Middle frontal gyrus (tissue), 1 donor: ENCODE data around the gene PLVAP.
"Not testable (repeated sequence)": the region's sequence is repeated elsewhere in the genome, so short reads cannot be mapped to it uniquely, and the experiment has no call there.

Experiments used
- DNase-seq: peaks from one replicate; pipeline ENCODE4 v3.0.0-alpha.2; 2015; ENCODE audit warnings: low spot score; ENCODE audit errors: extremely low spot score

Gene PLVAP

GRCh38 chr19:17402982-17403855 lies 26.1 kb upstream of the PLVAP start:
- no peak for DNase-seq

- DNase-seq, result no peak
These were observed 24.5 kb upstream of the PLVAP start for GRCh38 chr19:17401628-17402027.

- no peak for DNase-seq
These were observed 21.9 kb upstream of the PLVAP start for GRCh38 chr19:17398902-17399527.

- no peak for DNase-seq
These were observed 17.8 kb upstream of the PLVAP start for GRCh38 chr19:17394891-17395415.

DNA sequence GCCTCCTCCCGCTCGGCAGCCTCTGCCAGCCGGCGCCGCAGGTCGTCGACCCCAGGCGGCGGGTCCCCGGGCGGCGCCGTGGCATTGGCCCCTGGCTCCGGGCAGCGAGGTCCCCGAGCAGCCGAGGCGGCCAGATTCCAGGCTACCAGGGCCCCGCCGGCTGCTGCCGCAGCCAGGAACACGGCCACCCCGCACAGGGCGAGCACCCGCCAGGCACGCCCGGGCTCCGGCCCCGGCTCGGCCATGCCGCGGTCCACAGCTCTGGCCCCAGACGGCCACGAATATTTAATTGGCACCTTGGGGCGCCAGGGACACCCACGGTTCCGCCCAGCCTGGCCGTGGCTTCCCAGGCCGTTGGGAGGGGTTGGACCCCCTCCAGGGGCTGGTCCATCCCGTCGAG lies 16.8 kb upstream of the PLVAP start, which contains the start of gene CCDC194:
Gene CCDC194, minus strand, starts transcription at position 283 of the 400 bp plus-strand sequence. Its CDS starts 38 bp downstream, at position 245.
- DNase-seq, result no peak

GRCh38 chr19:17393002-17393401 lies 15.9 kb upstream of the PLVAP start:
- DNase-seq, result no peak

DNA sequence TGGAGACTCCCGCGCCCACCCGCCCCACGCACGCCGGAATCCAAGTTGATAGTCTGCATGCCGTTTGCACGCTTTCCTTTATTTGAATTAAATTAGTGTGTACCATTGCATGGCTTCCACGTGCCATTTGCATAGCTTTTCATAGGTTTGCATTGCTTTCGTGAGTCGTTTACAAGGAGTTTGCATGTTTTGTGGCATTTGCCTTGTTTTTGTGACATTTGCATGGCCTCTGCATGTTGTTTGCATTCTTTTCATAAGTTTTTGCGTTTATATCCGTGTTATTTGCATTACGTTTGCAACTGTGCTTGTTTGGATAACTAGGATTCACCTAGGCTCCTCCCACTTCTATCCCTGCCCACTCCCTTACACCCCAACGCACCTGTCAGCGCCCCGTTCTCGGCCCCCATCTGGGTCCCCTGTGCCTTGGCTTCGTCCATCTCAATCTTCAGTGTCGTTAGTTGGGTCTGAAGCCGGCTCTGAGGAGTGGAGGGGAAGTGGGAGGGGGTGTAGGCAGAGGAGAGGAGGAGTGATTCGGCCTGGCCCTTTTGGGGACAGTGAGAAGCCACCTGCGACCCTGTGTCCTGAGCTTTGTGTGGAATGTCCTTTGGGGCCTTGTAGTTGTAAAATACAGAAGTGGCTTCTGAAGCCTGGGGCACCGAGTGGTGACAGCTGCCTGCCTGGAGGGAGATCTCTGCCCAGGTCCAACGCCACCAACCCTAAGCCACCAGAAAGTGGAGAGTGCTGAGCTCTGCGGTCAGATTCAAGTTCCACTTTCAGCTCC lies 14.4 kb upstream of the PLVAP start:
- DNase-seq, result no peak

- DNase-seq, result peak; percentile 64
These were observed 13.7 kb upstream of the PLVAP start for GRCh38 chr19:17390665-17391370.

- no peak for DNase-seq
These were observed 13.0 kb upstream of the PLVAP start for GRCh38 chr19:17389957-17390664.

DNA sequence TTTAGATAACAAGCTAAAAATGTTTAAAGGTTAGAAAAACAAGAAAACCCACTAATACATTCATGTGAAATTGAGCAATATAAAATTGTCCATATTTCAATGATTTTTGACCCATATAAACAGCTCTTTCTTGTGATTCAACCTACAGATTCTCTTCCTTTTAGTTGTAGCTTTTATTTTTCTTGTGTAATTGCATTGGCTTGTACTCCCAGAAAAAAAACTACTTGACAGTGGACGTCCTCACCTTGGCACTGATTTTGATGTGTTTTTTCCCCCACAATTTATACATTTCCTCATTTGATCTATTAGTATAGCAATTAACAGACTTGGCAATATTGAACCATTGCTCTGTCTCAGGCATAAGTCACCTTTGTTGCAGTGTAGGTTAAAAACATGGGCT lies 12.1 kb upstream of the PLVAP start:
- DNase-seq, result no peak

DNA sequence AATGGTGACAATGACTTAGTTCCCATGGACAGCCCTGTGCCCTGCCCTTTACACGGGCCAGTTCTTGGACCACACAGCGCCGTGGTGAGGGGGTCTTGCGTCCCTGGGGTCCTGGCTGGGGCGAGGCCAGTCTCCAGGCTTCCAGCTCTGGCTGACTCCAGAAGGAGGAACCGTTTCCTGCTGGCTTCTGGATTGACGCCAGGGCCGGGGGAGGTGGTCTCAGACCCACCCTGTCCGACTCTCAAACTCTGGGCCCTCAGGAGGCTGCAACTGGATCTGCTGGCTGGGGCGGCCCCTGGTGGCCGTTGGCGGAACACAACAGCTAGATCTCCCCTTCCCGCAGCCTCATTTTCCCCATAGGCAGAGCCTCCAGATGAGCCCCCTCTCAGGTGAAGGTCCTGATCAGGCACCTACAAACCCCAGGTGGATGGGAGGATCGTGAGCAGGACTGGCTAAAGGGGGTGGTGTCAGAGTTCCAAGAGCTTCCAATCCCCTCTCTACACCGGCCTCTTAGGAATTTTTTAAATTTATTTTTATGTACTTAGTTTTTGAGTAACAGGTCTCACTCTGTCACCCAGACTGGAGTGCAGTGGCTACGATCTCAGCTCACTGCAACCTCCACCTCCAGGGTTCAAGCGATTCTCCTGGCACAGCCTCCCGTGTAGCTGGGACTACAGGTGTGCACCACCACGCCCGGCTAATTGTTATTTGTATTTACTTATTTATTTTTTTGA lies 8.9 kb upstream of the PLVAP start:
- no peak for DNase-seq

DNA sequence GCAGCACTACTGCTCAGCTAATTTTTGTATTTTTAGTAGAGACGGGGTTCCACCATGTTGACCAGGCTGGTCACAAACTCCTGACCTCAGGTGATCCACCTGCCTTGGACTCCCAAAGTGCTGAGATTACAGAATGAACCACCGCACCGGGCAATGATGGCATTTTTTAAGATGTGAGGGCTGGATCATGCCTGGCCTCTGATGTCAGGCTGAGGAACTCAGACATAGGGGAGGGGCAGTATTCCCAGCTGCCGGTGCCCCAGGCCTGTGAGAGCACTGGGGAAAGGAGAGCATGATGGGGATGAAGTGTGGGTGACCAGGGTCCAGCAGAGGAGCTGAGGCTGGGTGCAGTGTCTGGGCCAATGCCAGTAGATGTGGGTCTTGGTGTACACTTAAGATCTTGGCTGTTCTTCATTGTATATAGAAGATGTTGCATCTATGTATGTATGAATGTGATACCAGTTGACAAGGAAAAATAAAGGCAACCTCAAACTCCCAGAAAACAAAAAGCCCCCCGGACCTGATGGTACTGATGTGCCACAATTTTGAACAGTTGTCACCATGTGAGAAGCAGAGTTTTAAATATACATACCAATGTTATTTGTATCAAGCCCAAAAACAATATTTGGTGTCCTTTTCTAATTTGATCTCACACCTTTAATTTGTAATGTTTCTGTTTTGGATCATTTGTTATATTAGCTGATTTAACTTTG lies 3.4 kb upstream of the PLVAP start:
- DNase-seq, result no peak

DNA sequence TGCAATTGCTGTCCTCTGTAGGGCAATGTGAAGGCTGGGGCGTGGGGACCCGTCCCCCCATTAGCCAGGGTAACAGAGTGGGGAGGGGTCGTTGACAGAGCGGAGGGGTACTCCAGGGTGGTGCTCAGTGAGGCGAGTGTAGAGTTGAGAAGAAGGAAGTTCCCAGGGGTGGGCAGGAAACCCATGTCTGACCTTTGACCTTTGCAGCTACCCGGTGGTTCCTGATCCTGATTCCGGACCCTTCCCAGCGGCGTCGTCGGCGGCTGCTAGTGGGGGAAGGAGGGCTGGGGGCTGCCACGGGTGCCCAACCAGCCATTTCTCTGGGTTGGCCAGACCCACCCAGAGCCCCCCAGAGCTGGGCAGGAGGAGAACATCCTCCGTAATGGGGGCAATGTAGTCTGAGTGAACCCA lies 2.1 kb upstream of the PLVAP start:
- DNase-seq, result no peak

DNA sequence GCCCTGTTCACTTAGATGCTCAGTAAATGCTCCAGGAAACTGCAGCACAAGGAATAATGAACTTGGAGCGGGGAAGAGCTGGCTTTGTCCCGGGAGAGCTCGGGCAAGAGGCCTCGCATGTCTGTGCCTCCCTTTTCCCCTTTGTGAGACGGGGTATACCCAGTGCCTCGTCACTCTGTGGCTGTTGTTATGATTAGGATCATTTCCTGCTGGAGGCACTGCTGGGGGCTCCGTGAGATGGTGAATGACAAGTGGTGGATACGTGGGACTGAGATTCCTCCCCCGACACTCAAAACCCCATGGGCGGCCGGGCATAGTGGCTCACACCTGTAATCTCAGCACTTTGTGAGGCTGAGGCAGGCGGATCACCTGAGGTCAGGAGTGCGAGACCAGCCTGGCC lies 1.1 kb upstream of the PLVAP start:
- no peak for DNase-seq

- peak; percentile 66 for DNase-seq
These were observed 7.0 kb downstream of the PLVAP start for GRCh38 chr19:17370026-17370587.

DNA sequence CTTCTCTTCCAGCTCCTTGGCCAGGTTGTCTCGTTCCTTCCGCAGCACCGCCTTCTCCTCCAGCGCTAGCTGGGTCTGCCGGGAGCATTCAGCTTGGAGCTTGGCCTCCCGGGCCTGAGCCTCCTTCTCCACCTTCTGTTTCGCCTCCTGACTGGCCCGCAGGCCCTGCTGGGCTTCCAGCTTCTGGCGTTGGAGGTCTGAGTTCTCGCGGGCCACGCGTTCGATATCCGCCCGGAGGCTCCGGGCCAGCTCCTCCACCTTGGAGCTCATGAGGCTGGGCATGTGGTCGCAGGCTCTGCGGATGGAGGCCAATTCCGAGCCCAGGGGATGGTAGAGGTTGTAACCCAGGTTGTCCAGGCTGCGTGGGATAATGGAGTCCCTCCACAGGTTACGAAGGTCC lies 11.8 kb downstream of the PLVAP start:
- DNase-seq, result no peak

GRCh38 chr19:17363852-17364605 lies 13.1 kb downstream of the PLVAP start:
- DNase-seq, result not testable (repeated sequence)
